Measurements from ENCODE around the gene EFHB.

EFHB gene, protein sequence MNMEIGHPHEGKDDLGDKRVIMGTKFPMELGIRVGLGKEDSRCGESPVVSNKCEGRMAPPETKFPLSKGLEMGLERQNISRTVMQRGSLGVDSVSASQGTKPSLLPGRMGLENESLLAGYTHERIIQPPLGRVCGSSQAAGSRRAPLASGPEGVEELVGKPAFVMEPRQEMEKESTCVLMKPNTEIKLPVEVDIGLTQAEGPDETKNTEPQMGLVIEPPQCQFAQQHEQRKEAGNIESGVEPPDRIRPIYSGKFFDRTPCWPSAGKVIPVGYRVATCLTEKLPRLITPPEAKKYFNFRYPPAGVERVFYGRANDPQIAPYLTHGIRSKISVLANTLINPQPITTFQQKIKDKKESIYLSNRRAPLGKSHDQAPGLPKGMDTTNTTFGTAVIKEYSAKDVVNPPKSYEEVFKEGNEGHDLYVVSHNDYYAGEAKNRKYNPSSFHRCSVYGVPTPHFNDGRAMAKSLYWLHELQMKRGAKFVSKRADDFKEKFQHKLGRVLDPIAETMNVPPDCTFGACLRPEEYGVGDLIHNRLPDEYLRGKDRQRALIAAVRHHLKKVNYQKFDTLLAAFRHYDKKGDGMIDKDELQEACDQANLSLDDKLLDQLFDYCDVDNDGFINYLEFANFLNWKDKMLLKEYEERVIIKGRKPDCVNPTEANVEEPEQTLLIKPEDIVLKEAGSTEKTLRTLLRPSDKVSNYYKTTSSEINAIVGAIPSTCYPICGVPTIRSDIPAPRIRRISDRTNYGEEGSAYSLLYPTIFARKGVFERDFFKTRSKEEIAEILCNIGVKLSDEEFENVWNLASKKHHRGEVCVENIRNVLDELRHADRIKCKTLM

DNA sequence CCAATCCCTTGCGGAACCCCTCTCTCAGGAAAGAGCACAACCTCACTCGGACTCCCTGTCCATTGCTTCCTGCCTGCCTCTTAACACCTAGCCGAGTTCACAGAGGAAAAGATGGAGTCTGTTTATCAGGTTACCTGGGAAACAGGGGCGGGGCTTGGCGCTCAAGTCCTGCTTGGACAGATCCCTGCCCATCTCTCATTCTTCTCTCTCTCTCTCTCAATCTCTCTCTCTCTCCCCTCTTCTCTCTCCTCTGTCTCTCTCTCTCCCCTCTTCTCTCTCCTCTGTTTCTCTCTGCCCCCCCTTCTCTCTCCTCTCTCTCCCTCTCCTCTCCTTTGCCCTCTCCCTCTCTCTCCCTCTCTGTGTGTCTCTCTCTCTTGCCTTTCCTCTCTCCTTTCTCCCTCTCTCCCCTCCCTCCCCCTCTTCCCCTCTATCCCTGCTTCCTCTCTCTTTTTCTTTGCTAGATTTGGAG lies at the start of gene EFHB:
Gene EFHB (minus strand): TSS at position 120 of the 469 bp plus-strand sequence. CDS start 199 bp downstream, outside the sequence.
- DNase-seq (ENCODE audit: low spot score): no peak
- TF ChIP-seq, protein P1, sequence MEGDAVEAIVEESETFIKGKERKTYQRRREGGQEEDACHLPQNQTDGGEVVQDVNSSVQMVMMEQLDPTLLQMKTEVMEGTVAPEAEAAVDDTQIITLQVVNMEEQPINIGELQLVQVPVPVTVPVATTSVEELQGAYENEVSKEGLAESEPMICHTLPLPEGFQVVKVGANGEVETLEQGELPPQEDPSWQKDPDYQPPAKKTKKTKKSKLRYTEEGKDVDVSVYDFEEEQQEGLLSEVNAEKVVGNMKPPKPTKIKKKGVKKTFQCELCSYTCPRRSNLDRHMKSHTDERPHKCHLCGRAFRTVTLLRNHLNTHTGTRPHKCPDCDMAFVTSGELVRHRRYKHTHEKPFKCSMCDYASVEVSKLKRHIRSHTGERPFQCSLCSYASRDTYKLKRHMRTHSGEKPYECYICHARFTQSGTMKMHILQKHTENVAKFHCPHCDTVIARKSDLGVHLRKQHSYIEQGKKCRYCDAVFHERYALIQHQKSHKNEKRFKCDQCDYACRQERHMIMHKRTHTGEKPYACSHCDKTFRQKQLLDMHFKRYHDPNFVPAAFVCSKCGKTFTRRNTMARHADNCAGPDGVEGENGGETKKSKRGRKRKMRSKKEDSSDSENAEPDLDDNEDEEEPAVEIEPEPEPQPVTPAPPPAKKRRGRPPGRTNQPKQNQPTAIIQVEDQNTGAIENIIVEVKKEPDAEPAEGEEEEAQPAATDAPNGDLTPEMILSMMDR (IDR thresholded peaks at IDR 0.05; ENCODE audit: borderline replicate concordance, control extremely low read depth, extremely low read depth, insufficient read depth, missing control alignments): no peak
- in situ Hi-C loops (cut with MboI; ENCODE audit: low sequenced_read_pairs, unreplicated experiment): no loop called here

DNA sequence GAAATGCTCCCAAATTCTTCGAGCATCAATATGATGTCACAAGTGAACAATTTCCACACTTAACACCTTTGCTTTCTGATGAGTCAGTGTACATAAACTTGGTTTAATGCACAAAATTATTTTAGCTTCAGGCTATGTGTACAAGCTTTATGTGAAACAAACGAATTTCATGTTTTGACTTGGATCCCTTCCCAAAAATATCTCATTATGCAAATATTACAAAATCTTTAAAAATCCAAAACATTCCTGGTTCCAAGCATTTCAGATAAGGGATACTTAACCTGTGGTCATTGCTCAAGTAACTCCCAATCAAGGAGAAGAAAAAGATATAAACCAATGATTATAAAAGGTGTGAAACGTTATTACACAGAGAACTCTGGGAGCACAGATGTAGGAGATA lies 38.0 kb upstream of the EFHB start:
- TF ChIP-seq, protein P1 (IDR thresholded peaks at IDR 0.05; ENCODE audit: borderline replicate concordance, control extremely low read depth, extremely low read depth, insufficient read depth, missing control alignments): no peak
- in situ Hi-C loops (cut with MboI; ENCODE audit: low sequenced_read_pairs, unreplicated experiment): no loop called here
- no peak for DNase-seq (ENCODE audit: low spot score)

DNA sequence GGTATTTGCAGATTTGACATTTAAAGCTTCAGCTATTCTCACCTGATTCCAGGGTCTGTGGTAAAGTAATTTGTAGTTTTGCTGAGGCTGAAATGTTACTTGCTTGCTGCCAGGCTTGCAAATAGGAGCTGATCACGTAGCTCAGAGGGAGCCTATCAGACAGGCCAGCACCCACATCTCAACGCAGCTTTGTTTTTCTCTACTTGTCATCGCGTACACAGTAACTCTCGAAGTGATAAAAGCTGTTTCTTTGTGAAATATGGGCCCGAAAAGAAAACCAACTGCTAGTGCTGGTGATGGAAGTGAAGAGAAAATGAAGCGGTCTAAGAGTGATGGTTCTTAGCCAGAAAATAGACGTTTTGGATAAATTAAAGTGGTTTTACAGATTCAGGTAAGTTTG lies 36.3 kb upstream of the EFHB start:
- in situ Hi-C loops (cut with MboI; ENCODE audit: low sequenced_read_pairs, unreplicated experiment): no loop called here
- TF ChIP-seq, protein P1 (IDR thresholded peaks at IDR 0.05; ENCODE audit: borderline replicate concordance, control extremely low read depth, extremely low read depth, insufficient read depth, missing control alignments): no peak
- DNase-seq (ENCODE audit: low spot score): no peak

DNA sequence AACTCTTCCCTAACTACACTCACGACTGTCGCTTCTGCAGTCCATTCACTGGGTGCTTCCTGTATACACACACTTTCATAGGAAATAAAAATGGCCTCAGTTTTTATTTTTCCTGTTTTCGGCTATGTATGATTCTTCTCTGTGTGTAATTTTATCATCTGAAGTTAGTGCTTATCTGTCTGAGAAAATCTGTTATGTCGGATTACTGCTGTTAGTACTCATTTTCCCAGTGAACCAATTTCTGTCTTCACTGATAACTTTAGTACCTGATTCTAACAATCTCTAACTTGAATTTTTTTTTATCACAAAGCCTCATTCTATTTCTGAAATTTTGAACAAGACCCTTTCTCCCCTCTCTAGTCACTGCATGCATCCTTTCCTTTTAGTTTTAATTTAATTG lies 33.8 kb upstream of the EFHB start:
- TF ChIP-seq, protein P1 (IDR thresholded peaks at IDR 0.05; ENCODE audit: borderline replicate concordance, control extremely low read depth, extremely low read depth, insufficient read depth, missing control alignments): no peak
- no peak for DNase-seq (ENCODE audit: low spot score)
- in situ Hi-C loops (cut with MboI; ENCODE audit: low sequenced_read_pairs, unreplicated experiment): no loop called here

DNA sequence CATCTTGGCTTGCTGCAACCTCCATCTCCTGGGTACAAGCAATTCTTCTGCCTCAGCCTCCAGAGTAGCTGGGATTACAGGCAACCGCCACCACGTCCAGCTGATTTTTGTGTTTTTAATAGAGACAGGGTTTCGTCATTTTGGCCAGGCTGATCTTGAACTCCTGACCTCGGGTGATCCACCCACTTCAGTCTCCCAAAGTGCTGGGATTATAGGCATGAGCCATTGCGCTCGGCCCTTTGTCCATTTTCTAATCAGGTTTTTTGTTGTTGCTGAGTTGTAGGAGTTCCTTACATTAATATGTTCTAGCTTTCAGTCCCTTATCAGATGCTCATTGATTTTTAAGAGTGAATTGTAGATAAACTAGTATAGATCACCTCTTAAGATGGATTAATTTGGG lies 33.2 kb upstream of the EFHB start:
- TF ChIP-seq, protein P1 (IDR thresholded peaks at IDR 0.05; ENCODE audit: borderline replicate concordance, control extremely low read depth, extremely low read depth, insufficient read depth, missing control alignments): no peak
- in situ Hi-C loops (cut with MboI; ENCODE audit: low sequenced_read_pairs, unreplicated experiment): no loop called here
- no peak for DNase-seq (ENCODE audit: low spot score)

DNA sequence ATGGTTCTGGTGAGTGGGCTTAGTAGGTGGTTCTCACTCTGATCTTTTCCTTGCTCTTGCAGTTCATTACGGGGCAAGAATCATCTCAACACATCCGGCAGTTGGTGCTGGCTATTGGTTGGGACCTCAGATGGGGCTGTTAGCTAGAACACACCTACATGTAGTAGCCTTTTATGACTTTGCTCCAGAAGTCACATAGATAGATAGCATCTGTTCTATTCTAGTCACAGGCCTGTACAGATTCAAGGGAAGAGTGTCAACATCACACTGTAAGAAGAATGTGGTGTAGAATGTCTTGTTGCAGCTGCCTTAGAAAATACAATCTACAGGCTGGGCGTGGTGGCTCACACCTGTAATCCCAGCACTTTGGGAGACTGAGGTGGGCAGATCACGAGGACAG lies 27.9 kb upstream of the EFHB start:
- TF ChIP-seq, protein P1 (IDR thresholded peaks at IDR 0.05; ENCODE audit: borderline replicate concordance, control extremely low read depth, extremely low read depth, insufficient read depth, missing control alignments): no peak
- no peak for DNase-seq (ENCODE audit: low spot score)
- in situ Hi-C loops (cut with MboI; ENCODE audit: low sequenced_read_pairs, unreplicated experiment): no loop called here

Measured in GM13976 (cell line).